Activated CD8-positive, alpha-beta memory T cell treated with anti-CD3 and anti-CD28 coated beads, Interleukin-2, amount 50 U/mL, for 1 hour (primary cell): ENCODE results near the gene SMPD3.

ENCODE experiments used
- DNase-seq: peaks from one replicate; pipeline ENCODE4 v3.0.0-alpha.2; 2020; ENCODE audit errors: extremely low read depth

SMPD3 gene

GRCh38 chr16:68383858-68384257, 64.5 kb downstream of the SMPD3 start:
- no peak for DNase-seq

- DNase-seq: no peak
Measured at GRCh38 chr16:68382296-68382718, 66.0 kb downstream of the SMPD3 start.

DNA sequence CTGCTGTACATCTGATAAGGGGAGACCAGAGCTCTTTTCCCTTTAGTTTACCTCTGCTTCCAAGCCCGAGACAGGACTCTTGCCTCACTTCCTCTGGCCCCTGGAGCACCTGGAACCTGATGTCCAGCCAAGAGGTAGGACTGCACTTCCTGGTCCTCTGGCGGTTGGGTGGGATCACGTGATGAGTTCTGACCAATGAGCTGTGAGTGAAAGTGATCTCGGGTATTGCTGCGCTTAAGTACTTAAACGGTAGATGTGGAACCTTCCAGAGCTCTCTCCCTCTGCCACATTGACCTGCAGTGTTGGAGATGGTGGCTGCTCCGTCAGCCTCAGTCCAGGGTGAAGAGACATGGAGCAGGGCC, 67.0 kb downstream of the SMPD3 start:
- DNase-seq: no peak

- DNase-seq: no peak
Measured at GRCh38 chr16:68380676-68381362, 67.5 kb downstream of the SMPD3 start.

GRCh38 chr16:68380348-68380670, 68.0 kb downstream of the SMPD3 start:
- no peak for DNase-seq

DNA sequence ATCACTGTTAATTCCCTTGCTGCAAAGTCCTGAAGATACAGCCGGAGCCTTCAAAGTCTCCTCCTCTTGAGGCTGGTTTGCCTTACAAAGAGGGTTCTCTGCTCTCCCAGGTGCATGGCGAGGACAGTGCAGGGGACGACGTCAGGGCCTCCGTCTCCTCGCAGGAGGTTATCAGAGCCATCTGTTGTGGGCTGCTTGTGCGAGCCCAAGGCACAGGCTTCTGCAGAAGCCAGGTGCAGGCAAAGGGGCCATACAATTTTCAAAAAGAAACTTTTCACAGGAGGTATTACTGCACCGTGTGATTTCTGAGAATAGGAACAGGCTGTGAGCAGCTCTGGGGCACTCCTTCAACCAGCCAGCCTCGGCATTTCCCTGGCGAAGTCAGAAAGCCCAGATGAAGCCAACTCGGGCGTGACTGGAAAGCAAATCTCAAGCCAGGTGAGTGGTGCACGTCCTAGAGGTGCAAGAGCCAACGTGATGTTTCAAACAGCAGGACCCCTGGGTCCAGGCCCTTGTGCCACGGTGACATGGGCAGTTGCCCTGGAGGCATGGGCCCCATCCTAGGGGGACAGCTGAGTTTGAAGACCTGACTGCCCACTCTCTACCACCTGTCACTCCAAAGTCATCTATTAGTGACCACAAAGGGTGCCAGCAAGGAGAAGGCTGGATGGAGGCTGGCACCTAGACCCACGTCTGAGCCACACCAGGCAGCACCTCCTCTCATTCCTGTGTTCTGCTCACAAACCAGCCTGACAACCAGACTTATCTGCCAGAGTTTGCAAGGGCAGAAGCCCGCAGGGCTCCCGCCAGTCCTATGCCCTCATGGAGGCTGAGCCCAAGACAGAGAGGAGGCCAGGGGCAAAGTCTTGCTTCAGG, 68.6 kb downstream of the SMPD3 start:
- no peak for DNase-seq

DNA sequence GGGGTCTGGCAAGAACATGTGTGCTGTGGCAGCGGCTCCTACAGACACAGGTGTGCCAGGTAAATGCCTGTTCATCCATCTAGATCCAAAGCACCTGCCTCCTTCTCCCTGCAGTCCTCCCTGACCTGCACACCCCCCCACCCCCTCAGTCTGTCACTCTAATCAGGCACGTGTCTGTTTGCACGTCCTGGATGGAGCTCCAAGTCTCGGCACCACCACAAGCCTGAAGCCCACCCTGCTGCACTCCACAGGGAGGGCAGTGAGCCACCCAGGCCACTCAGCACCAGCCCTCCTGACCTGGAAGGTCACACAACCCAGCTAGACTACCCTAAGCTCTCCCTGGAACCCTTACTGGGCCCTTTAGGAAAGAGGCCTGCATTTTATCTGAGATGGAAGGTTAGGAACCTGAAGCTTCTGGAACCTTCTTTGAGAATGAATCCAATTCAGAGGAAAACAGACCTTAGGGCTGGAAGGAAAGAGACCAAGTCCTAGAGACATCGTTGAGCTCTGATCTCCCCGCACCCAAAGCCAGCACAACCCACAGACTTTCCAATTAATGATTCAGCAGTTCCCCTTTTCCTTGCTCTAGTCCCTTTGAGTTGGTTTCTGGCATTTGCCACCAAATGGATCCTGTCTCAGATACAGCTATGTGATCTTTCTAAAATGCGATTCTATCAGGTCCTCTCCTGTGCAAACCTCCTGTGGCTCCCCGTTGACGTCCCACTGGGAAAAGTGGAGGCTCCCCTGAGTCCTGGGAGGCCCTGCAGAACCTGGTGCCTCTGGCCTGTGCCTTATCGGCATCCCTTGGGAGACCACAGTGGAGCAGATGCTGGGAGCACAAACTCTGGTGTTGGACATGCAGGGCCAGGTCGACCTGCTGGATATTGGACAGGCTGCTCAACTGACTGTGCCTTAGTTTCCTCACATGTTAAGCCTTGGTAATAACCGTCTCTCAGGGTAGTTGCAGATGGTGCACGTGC, 69.6 kb downstream of the SMPD3 start:
- no peak for DNase-seq

GRCh38 chr16:68377667-68378393, 70.5 kb downstream of the SMPD3 start:
- no peak for DNase-seq

GRCh38 chr16:68377221-68377620, 71.1 kb downstream of the SMPD3 start:
- no peak for DNase-seq

DNA sequence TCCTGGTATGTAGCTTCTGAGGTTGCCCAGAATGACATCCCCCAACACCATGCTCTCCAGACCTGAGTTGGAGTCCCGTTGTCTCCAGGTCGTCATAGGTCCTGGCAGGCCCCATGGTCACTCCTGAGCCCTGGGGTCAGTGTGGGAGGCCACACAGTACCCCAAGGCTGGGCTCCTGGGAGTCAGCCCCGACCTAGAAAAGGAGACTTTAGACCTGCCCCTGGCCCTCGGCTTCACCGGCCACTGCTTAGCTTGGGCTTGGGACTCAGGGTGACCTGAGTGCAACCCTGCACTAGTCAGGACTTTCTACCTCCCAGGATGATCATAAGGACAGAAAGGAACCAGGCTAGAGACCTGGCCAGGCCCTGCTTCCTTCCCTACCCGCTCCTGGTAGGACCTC, 71.7 kb downstream of the SMPD3 start:
- no peak for DNase-seq

DNA sequence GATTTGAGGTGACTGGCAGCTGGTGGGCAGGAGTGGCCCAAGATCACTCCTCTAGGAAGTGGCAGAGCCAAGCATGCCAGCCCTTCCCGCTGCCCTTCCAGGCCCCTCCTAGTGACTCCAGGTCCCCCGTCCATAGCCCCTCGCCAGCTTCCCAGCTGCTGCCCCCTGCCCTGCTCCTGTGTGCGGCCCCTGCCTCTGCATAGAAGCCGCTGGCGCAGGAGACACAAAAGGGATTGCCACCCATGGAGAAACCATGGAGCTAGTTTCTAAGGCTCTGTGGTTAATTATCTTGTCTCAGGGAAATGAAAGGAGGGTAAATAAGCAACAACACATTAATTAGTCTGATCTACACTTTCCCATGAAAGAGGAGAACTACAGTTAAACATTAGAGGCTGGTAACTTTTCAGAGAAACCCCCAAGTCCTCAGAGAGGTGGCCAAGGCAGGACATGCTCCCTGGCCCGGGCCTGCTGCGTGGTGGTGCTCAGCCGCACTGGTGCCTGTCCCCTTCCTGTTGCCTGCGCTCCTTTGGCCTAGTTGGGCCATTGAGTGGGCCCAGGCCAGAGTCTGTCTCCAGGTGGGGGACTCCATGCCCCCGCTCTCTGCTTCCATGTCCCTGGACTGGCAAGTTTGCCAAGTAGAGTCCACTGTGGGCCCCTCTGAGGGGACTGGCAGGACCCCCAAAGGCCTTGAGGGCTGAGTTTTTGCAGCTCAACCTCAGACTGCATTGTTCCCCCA, 72.3 kb downstream of the SMPD3 start:
- DNase-seq: no peak

GRCh38 chr16:68374961-68375660, 73.2 kb downstream of the SMPD3 start:
- DNase-seq: no peak

- DNase-seq: no peak
Measured at GRCh38 chr16:68374246-68374805, 74.0 kb downstream of the SMPD3 start.

- DNase-seq: no peak
Measured at GRCh38 chr16:68373528-68374245, 74.6 kb downstream of the SMPD3 start.

- no peak for DNase-seq
Measured at GRCh38 chr16:68372806-68373205, 75.5 kb downstream of the SMPD3 start.

DNA sequence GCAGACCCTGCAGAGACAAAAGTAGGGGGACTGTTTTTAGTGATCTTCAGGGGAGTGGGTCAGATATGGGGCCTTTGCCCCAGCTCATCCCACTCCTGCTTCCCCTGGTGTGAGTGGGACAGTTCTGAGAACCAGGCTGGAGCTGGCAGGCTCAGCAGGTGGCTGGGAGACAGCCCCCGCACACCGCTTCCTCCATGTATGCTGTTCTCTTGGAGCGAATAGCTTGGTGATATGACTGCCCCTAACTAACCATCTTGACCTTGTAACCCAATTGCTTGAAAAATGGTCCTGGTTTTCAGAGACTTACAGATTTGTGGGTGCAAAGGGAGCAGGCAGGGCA, 76.0 kb downstream of the SMPD3 start:
- DNase-seq: no peak

- no peak for DNase-seq
Measured at GRCh38 chr16:68371706-68372380, 76.5 kb downstream of the SMPD3 start.

GRCh38 chr16:68371276-68371651, 77.0 kb downstream of the SMPD3 start:
- DNase-seq: no peak
